T1000 (cell line): ENCODE measurements around the gene CHI3L1.

Experiments used
- DNase-seq: peaks from one replicate; lab custom pipeline; 2025; ENCODE audit warnings: mixed read lengths; lab: John Stamatoyannopoulos, UW

The CHI3L1 gene

GRCh38 chr1:203206129-203206687 lies 19.7 kb upstream of the CHI3L1 start:
- no peak for DNase-seq

- no peak for DNase-seq
These were observed 18.3 kb upstream of the CHI3L1 start for GRCh38 chr1:203204756-203205155.

GRCh38 chr1:203202431-203203245 lies 16.1 kb upstream of the CHI3L1 start:
- no peak for DNase-seq

- no peak for DNase-seq
These were observed 15.2 kb upstream of the CHI3L1 start for GRCh38 chr1:203201516-203202205.

GRCh38 chr1:203200916-203201315 lies 14.4 kb upstream of the CHI3L1 start:
- DNase-seq: no peak

GRCh38 chr1:203199816-203200571 lies 13.5 kb upstream of the CHI3L1 start:
- DNase-seq: no peak

- DNase-seq: no peak
These were observed 12.9 kb upstream of the CHI3L1 start for GRCh38 chr1:203199481-203199815.

GRCh38 chr1:203199002-203199401 lies 12.5 kb upstream of the CHI3L1 start:
- DNase-seq: no peak

GRCh38 chr1:203197625-203198024 lies 11.1 kb upstream of the CHI3L1 start:
- DNase-seq: no peak

GRCh38 chr1:203196371-203196770 lies 9.9 kb upstream of the CHI3L1 start:
- no peak for DNase-seq

- no peak for DNase-seq
These were observed 4.4 kb upstream of the CHI3L1 start for GRCh38 chr1:203190949-203191348.

GRCh38 chr1:203189951-203190352 lies 3.4 kb upstream of the CHI3L1 start:
- DNase-seq: no peak

GRCh38 chr1:203188686-203189232 lies 2.3 kb upstream of the CHI3L1 start:
- DNase-seq: no peak

- no peak for DNase-seq
These were observed 1.3 kb upstream of the CHI3L1 start for GRCh38 chr1:203187689-203188264.

- DNase-seq: no peak
These were observed 791 bp upstream of the CHI3L1 start for GRCh38 chr1:203187304-203187685.

GRCh38 chr1:203186091-203186445 lies 436 bp downstream of the CHI3L1 start:
- no peak for DNase-seq

- DNase-seq: no peak
These were observed 919 bp downstream of the CHI3L1 start for GRCh38 chr1:203185585-203185984.

GRCh38 chr1:203185061-203185461 lies 1.4 kb downstream of the CHI3L1 start:
- DNase-seq: no peak

GRCh38 chr1:203184467-203184866 lies 2.0 kb downstream of the CHI3L1 start:
- DNase-seq: no peak

- no peak for DNase-seq
These were observed 2.7 kb downstream of the CHI3L1 start for GRCh38 chr1:203183828-203184227.

- DNase-seq: no peak
These were observed 4.0 kb downstream of the CHI3L1 start for GRCh38 chr1:203182387-203182953.
